Adrenal gland (tissue), 12 donors: ENCODE measurements around the gene NPAS3. TPM values are rescaled to one million over a fixed set of nuclear protein-coding genes. Genes with fewer than 3 reads are reported as not detected.

ENCODE experiments used
- DNase-seq, 7 donors: peaks; one replicate each; pipeline ENCODE4 v3.0.0-alpha.2; 2019 to 2020
- H3K27ac ChIP-seq, 5 donors: fragments of 200-600 bp; sonication (generic) in 4 of 5; 1 replicate in 3 of 5; 2 replicates in 2 of 5; pipeline versions ENCODE4 v1.5.1 to v1.8.0; 2016 to 2020; ENCODE audit warnings: mild to moderate bottlenecking in 1 of 5
- H3K27me3 ChIP-seq: fragments of 200-600 bp; 2 replicates; pipeline ENCODE4 v1.8.0; 2021
- H3K36me3 ChIP-seq, 2 donors: fragments of 200-600 bp; replicated peaks in 1 of 2; 1 replicate in 1 of 2; 2 replicates in 1 of 2; pipeline versions ENCODE4 v1.5.1 to v1.8.0; 2018 to 2022
- H3K4me1 ChIP-seq, 2 donors: fragments of 200-600 bp; replicated peaks in 1 of 2; 1 replicate in 1 of 2; 2 replicates in 1 of 2; pipeline versions ENCODE4 v1.5.1 to v1.8.0; 2018 to 2021
- H3K4me3 ChIP-seq, 4 donors: fragments of 200-600 bp; sonication (generic) in 3 of 4; one replicate each; pipeline ENCODE4 v1.5.1; 2016 to 2018
- H3K9me3 ChIP-seq, 3 donors: fragments of 200-600 bp; sonication (generic) in 1 of 3; replicated peaks in 1 of 3; 1 replicate in 2 of 3; 2 replicates in 1 of 3; pipeline versions ENCODE4 v1.5.1 to v1.8.0; 2016 to 2021
- POLR2A ChIP-seq, 2 donors: fragments of 450-650 bp; IDR thresholded peaks; one replicate each; pipeline ENCODE4 v1.6.1; 2017; ENCODE audit warnings: antibody characterized with exemption in 2 of 2, mild to moderate bottlenecking in 2 of 2, moderate library complexity in 1 of 2
- WGBS, 4 donors: extraction: QIAGEN DNeasy Blood & Tissue Kit in 2 of 4; methylation state at CpG; one replicate each; pipeline versions ENCODE4 v1.1.5 to v1.1.7; 2013 to 2017; 5-methylcytosine and 5-hydroxymethylcytosine counted together
- intact Hi-C, 2 donors: fragments of 100-400 bp; cut with DNase I; formaldehyde crosslinking; loops; one replicate each; pipeline versions ENCODE4 v1.14.1 to v1.15.0; 2022 to 2023
- polyA plus RNA-seq, 3 donors: library from polyadenylated mRNA; stranded (reverse); fragments of 200-250 nt in 2 of 3; fragments of 350-450 nt in 1 of 3; fragmentation: Illumina TruSeq in 1 of 3; extraction: RNeasy Lipid Tissue Mini Kit (QIAGEN cat#74804) in 1 of 3; gene quantifications; one replicate each; pipeline ENCODE4 v1.2.3, GENCODE V29; 2013 to 2014
- total RNA-seq, 9 donors: library from RNA; depleted of rRNA in 4 of 9; stranded (reverse); fragments of >200 nt in 4 of 9; fragments of 120-200 nt in 1 of 9; fragmentation: NEBNext Ultra II Directional in 1 of 9; extraction: Animal tissue kit (Norgen Biotek cat#: 25700) in 1 of 9; gene quantifications; one replicate each; pipeline versions ENCODE4 v1.1.0 to v1.2.4, GENCODE V29; 2013 to 2023
- TF ChIP-seq, protein P1 (sequence below), 6 experiments: fragments of 450-650 bp in 4 of 6; fragments of 200-600 bp in 2 of 6; sonication (generic) in 1 of 6; IDR thresholded peaks; 1 replicate in 5 of 6; 2 replicates in 1 of 6; pipeline versions ENCODE4 v1.5.1 to v1.8.0; 2016 to 2021; ENCODE audit warnings: antibody characterized with exemption in 6 of 6, mild to moderate bottlenecking in 2 of 6, moderate library complexity in 1 of 6
- donor health status: healthy with polysubstance abuse.
- donor health status: Bipolar disorder and iron deficiency.
- donor health status: DM: yes; HTN: yes; CAD: no.
- donor health status: DM: no; HTN: no; CAD: no.
- donor health status: DM: no; HTN: no; CAD: no.
- donor health status: DM: yes; HTN: yes; CAD: no.

NPAS3 gene
- total and polyA plus RNA-seq, 12 donors: 0.36 to 7.5 (median 1.5) TPM

DNA sequence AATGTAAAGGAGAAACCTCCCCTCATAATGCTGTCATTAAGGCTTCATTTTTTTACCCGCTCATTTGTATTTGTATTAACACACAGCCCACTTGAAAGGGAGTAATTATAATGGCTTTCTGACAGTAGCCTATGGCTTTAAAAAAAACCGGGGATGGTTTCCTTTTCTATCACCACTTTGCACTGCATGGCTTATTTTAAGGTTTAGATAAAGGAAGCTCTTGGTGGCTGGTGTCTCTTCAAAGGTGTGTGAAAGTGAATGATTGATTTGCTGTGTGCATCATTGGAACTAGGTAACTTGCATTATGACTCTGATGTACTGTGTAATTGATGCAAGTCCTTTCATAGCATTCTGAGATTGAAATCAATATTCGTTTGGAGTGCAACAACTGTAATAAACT is 80.7 kb downstream of the NPAS3 start:
- DNase-seq: no peak
- Histone ChIP-seq H3K9me3 (no peaks in the 10 kb centered on the region), H3K4me3 (no peak overlapping the region), H3K36me3 (no peaks in the 10 kb centered on the region), H3K27ac (no peak overlapping the region), H3K27me3 (no peaks in the 10 kb centered on the region), H3K4me1 (no peaks in the 10 kb centered on the region)
- TF ChIP-seq, protein P1, sequence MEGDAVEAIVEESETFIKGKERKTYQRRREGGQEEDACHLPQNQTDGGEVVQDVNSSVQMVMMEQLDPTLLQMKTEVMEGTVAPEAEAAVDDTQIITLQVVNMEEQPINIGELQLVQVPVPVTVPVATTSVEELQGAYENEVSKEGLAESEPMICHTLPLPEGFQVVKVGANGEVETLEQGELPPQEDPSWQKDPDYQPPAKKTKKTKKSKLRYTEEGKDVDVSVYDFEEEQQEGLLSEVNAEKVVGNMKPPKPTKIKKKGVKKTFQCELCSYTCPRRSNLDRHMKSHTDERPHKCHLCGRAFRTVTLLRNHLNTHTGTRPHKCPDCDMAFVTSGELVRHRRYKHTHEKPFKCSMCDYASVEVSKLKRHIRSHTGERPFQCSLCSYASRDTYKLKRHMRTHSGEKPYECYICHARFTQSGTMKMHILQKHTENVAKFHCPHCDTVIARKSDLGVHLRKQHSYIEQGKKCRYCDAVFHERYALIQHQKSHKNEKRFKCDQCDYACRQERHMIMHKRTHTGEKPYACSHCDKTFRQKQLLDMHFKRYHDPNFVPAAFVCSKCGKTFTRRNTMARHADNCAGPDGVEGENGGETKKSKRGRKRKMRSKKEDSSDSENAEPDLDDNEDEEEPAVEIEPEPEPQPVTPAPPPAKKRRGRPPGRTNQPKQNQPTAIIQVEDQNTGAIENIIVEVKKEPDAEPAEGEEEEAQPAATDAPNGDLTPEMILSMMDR (IDR thresholded peaks at IDR 0.05): no peak
- no peak for TF ChIP-seq POLR2A (IDR thresholded peaks at IDR 0.05)
- intact Hi-C loops: no loop called here
- WGBS, 4 donors: 79 to 89% (median 83%) methylated on average over 3 of the region's 3 CpGs

DNA sequence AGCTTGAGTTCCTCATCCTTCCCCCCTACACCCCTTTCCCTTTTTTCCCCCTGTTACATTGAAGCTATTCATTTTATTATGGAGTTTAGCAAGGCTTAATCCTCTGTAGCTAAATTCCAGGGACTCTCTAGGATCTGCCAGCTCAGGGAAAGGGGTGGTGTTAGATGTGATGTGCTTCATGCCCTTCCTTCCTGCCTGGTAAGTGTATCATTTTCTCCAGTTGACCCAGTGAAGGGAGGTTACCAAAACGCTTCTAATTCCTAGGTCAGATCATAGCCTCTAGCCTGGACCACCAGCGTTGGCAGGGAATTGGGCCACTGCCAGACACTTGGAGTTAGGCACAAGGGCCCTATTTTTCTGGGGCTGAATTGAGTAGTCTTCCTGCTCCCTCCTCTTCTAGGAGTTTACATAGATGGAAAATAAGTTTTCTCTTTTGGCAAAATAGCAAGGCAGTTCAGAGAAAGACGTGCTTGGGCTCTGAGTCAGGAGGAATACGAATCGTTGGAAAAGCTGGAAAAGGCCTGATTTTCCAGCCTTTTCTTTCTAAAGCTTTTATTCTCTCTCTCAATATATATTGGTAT is 88.3 kb downstream of the NPAS3 start:
- Histone ChIP-seq H3K4me1 (no peaks in the 10 kb centered on the region), H3K4me3 (no peak overlapping the region), H3K27me3 (no peaks in the 10 kb centered on the region), H3K27ac (no peak overlapping the region), H3K9me3 (no peaks in the 10 kb centered on the region), H3K36me3 (no peaks in the 10 kb centered on the region)
- intact Hi-C loops: no loop called here
- TF ChIP-seq, protein P1 (IDR thresholded peaks at IDR 0.05): no peak
- TF ChIP-seq POLR2A (IDR thresholded peaks at IDR 0.05): no peak
- 64 to 75% (median 69%) methylated on average over 5 of the region's 5 CpGs for WGBS, 4 donors
- DNase-seq: no peak

DNA sequence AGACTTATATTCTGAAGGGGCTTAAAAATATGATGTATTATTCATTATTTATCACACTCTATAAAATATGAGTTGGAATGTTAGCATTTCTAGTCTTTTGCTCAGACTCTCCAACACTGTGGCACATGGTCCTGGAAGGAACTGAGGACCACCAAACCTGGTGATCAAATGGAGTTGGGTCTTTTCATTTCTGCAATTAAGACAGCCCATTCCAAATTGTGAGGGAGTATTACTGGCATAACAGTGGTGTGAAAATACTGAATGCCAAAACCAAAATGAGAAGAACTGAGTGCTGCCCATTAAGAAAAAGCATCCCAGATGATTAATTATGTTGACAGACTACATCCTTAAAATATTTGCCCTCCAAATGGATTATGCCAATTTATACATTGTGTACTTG is 90.8 kb downstream of the NPAS3 start:
- H3K27me3 ChIP-seq: no peaks in the 10 kb centered on the region
- no peaks in the 10 kb centered on the region for H3K4me1 ChIP-seq
- H3K4me3 ChIP-seq: no peak overlapping the region
- no peaks in the 10 kb centered on the region for H3K9me3 ChIP-seq
- intact Hi-C loops: no loop called here
- TF ChIP-seq POLR2A (IDR thresholded peaks at IDR 0.05): no peak
- TF ChIP-seq, protein P1 (IDR thresholded peaks at IDR 0.05): no peak
- no peaks in the 10 kb centered on the region for H3K36me3 ChIP-seq
- no peak overlapping the region for H3K27ac ChIP-seq
- no peak for DNase-seq

DNA sequence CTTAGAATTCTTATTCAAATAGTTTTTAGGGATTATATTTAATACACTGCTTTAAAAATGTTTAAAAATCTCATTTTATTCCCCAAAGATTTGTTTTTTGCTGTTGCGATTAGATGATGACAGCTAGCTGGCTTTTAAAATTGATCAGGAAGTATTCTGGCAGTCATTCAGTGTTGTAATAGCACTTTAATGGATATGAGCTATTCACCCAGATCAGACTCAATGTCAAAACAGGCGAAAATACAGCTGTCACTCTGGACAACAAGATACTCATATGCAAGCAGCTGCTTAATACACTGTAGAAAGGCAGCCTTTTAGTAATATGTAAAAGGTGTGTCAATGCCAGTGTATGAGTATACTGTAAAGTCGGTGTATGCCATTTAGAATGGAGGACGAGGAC is 91.7 kb downstream of the NPAS3 start:
- no peak overlapping the region for H3K4me3 ChIP-seq
- TF ChIP-seq POLR2A (IDR thresholded peaks at IDR 0.05): no peak
- TF ChIP-seq, protein P1 (IDR thresholded peaks at IDR 0.05): no peak
- no peaks in the 10 kb centered on the region for H3K27me3 ChIP-seq
- whole genome bisulfite sequencing, 4 donors: 78 to 83% (median 80%) methylated on average over 4 of the region's 4 CpGs
- no peaks in the 10 kb centered on the region for H3K9me3 ChIP-seq
- intact Hi-C loops: no loop called here
- no peaks in the 10 kb centered on the region for H3K36me3 ChIP-seq
- no peaks in the 10 kb centered on the region for H3K4me1 ChIP-seq
- H3K27ac ChIP-seq: no peak overlapping the region
- no peak for DNase-seq
